ENCODE results near the gene TRIM43.
A peak's percentile ranks its signal among the peaks of the same experiment; 100 is the strongest.
"Not testable (repeated sequence)": the region's sequence is repeated elsewhere in the genome, so short reads cannot be mapped to it uniquely, and the experiment has no call there.

TRIM43 gene

GRCh38 chr2:95591701-95592100, at the start of gene TRIM43:
Gene TRIM43 (plus strand): TSS chr2:95592001. CDS start chr2:95594024, 2,023 bp downstream.
- DNase-seq = not testable (repeated sequence)

GRCh38 chr2:95551055-95551568, 40.7 kb upstream of the TRIM43 start:
- DNase-seq = no peak

GRCh38 chr2:95552911-95553310, 38.9 kb upstream of the TRIM43 start:
- peak; percentile 12 for DNase-seq

GRCh38 chr2:95569170-95569569, 22.6 kb upstream of the TRIM43 start:
- no peak for DNase-seq

GRCh38 chr2:95573866-95574265, 17.9 kb upstream of the TRIM43 start:
- DNase-seq = no peak

- DNase-seq = no peak
Observed at GRCh38 chr2:95574506-95574905, 17.3 kb upstream of the TRIM43 start.

GRCh38 chr2:95575857-95576256, 15.9 kb upstream of the TRIM43 start:
- no peak for DNase-seq

- no peak for DNase-seq
Observed at GRCh38 chr2:95578539-95578938, 13.3 kb upstream of the TRIM43 start.

- not testable (repeated sequence) for DNase-seq
Observed at GRCh38 chr2:95583545-95583944, 8.3 kb upstream of the TRIM43 start.

- DNase-seq = not testable (repeated sequence)
Observed at GRCh38 chr2:95584321-95584720, 7.5 kb upstream of the TRIM43 start.

- not testable (repeated sequence) for DNase-seq
Observed at GRCh38 chr2:95589777-95590536, 1.8 kb upstream of the TRIM43 start.

- not testable (repeated sequence) for DNase-seq
Observed at GRCh38 chr2:95592973-95593372, 1.2 kb downstream of the TRIM43 start.

GRCh38 chr2:95595012-95595411, 3.2 kb downstream of the TRIM43 start:
- DNase-seq = not testable (repeated sequence)

GRCh38 chr2:95601301-95601700, 9.5 kb downstream of the TRIM43 start:
- not testable (repeated sequence) for DNase-seq

- not testable (repeated sequence) for DNase-seq
Observed at GRCh38 chr2:95602146-95602545, 10.3 kb downstream of the TRIM43 start.

GRCh38 chr2:95608356-95608755, 16.6 kb downstream of the TRIM43 start:
- DNase-seq = not testable (repeated sequence)

- not testable (repeated sequence) for DNase-seq
Observed at GRCh38 chr2:95609764-95610163, 18.0 kb downstream of the TRIM43 start.

GRCh38 chr2:95613048-95613447, 21.2 kb downstream of the TRIM43 start:
- not testable (repeated sequence) for DNase-seq

- DNase-seq = not testable (repeated sequence)
Observed at GRCh38 chr2:95622728-95623127, 30.9 kb downstream of the TRIM43 start.

- DNase-seq = not testable (repeated sequence)
Observed at GRCh38 chr2:95630987-95631386, 39.2 kb downstream of the TRIM43 start.

- DNase-seq = not testable (repeated sequence)
Observed at GRCh38 chr2:95633626-95634259, 41.9 kb downstream of the TRIM43 start.

- DNase-seq = not testable (repeated sequence)
Observed at GRCh38 chr2:95640515-95641288, 48.9 kb downstream of the TRIM43 start.

GRCh38 chr2:95641289-95641575, 49.4 kb downstream of the TRIM43 start:
- DNase-seq = not testable (repeated sequence)

Data from midbrain (tissue), 1 donor.